T-helper 17 cell (primary cell): ENCODE data around the gene EDNRB. TPM values are rescaled to one million over a fixed set of nuclear protein-coding genes. Genes with fewer than 3 reads are reported as not detected.

Experiments
- ATAC-seq: fragments of 150-1000 bp; cut with Tn5 transposase; 2 replicates; pipeline ENCODE4 v1.10.0; 2021; ENCODE audit warnings: mild to moderate bottlenecking, moderate library complexity
- DNase-seq, 3 donors: peaks; one replicate each; pipeline versions ENCODE4 v3.0.0 to v3.0.0-alpha.2; 2020 to 2021
- H3K9me3 ChIP-seq: one replicate; pipeline ENCODE4 v1.7.0; 2013; ENCODE audit warnings: low read length, mild to moderate bottlenecking; ENCODE audit not compliant: control insufficient read depth, poor library complexity, severe bottlenecking
- H3K27ac Mint-ChIP-seq: one replicate; pipeline ENCODE4 v1.8.0; 2022; ENCODE audit warnings: mild to moderate bottlenecking, moderate library complexity, mixed read lengths
- H3K27me3 Mint-ChIP-seq: one replicate; pipeline ENCODE4 v1.8.0; 2022; ENCODE audit warnings: mixed read lengths
- H3K36me3 Mint-ChIP-seq: one replicate; pipeline ENCODE4 v1.8.0; 2022; ENCODE audit warnings: low read depth, mixed read lengths
- H3K4me1 Mint-ChIP-seq: one replicate; pipeline ENCODE4 v1.8.0; 2022; ENCODE audit warnings: mild to moderate bottlenecking, mixed read lengths
- H3K4me3 Mint-ChIP-seq: one replicate; pipeline ENCODE4 v1.8.0; 2022; ENCODE audit warnings: mild to moderate bottlenecking, moderate library complexity, mixed read lengths
- total RNA-seq, 4 donors: library from RNA in 2 of 4; stranded (reverse) in 2 of 4; gene quantifications; one replicate each; pipeline ENCODE4 v1.2.3 and lab custom pipeline; 2022 to 2026

Gene EDNRB
- total RNA-seq, 2 donors from 2014 or later, result not detected

DNA sequence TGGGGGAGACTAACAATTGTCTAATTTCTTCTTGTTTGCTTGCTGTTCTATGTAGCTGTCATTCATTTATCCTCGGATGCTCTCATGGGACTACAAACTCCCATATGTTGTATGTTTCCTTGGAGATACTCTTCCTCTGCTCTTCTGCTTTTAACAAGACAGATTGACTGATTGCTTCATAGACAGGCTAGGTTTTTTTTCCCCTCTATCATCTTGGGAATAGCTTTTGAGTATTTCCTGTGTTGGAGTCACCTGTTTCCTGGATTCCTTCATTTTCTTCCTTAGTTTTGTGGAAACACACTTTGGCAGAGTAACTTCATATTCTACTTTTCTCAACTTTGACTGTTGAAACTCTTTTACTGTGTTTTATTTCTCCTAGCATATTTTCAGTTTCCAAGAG, 27.6 kb downstream of the EDNRB start:
- DNase-seq, result no peak
- no peak overlapping the region for H3K27ac Mint-ChIP-seq

DNA sequence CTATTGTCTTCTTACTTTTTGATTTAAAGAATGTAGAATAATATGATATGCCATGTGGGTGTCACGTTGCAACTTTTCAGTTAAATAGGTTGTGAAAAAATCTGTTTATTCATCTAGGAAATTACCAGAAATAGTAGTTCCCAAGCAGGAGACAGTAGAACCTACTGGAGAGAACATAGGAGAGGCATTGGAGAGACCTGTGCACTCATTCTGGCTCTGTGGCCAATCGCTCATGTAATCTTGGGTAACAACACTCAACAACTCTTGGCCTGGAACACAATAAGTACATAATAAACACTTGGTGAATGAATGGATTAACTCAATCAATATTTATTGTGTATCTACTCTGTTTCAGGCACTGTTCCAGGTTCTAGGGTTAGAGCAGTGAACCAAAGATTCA, 35.3 kb downstream of the EDNRB start:
- H3K36me3 Mint-ChIP-seq, result peaks cover 2% of the 10 kb centered on the region
- DNase-seq, result no peak
- no peak for ATAC-seq
- no peak overlapping the region for H3K27ac Mint-ChIP-seq
- no peaks in the 10 kb centered on the region for H3K9me3 ChIP-seq
- H3K4me1 Mint-ChIP-seq, result no peaks in the 10 kb centered on the region
- H3K27me3 Mint-ChIP-seq, result peaks cover 15% of the 10 kb centered on the region
- no peak overlapping the region for H3K4me3 Mint-ChIP-seq

More for the DNA sequence above, 27.6 kb downstream of the EDNRB start:
- H3K27me3 Mint-ChIP-seq, result no peaks in the 10 kb centered on the region
- no peak for ATAC-seq
- H3K9me3 ChIP-seq, result no peaks in the 10 kb centered on the region
- H3K4me3 Mint-ChIP-seq, result no peak overlapping the region
- no peaks in the 10 kb centered on the region for H3K36me3 Mint-ChIP-seq
- no peaks in the 10 kb centered on the region for H3K4me1 Mint-ChIP-seq

DNA sequence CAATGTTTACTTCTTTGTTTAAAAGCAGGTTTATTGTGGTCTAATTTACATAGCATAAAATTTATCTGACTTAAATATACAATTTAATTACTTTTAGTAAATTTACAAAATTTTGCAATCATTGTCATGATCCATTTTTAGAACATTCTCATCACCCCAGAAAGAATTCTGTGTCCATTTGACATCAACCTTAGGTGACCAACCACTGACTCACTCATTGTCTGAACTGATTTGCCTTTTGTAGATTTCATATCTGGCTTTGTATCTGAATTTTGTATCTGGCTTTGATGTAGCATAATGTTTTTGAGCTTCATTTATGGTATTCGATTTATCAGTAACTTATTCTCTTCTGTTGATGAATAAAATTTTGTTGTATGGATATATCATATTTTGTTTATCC, 40.4 kb downstream of the EDNRB start:
- DNase-seq, result no peak
- Mint-ChIP-seq H3K4me1 (no peaks in the 10 kb centered on the region), H3K4me3 (no peak overlapping the region), H3K27me3 (peaks cover 5% of the 10 kb centered on the region), H3K36me3 (no peaks in the 10 kb centered on the region), H3K27ac (no peak overlapping the region)
- no peaks in the 10 kb centered on the region for H3K9me3 ChIP-seq
- ATAC-seq, result no peak

GRCh38 chr13:77876176-77876575, 42.5 kb downstream of the EDNRB start:
- H3K4me3 Mint-ChIP-seq, result no peak overlapping the region
- no peaks in the 10 kb centered on the region for H3K36me3 Mint-ChIP-seq
- DNase-seq (no peak), ATAC-seq (no peak)
- H3K27me3 Mint-ChIP-seq, result peaks cover 5% of the 10 kb centered on the region
- no peaks in the 10 kb centered on the region for H3K4me1 Mint-ChIP-seq
- H3K27ac Mint-ChIP-seq, result no peak overlapping the region
- no peaks in the 10 kb centered on the region for H3K9me3 ChIP-seq

DNA sequence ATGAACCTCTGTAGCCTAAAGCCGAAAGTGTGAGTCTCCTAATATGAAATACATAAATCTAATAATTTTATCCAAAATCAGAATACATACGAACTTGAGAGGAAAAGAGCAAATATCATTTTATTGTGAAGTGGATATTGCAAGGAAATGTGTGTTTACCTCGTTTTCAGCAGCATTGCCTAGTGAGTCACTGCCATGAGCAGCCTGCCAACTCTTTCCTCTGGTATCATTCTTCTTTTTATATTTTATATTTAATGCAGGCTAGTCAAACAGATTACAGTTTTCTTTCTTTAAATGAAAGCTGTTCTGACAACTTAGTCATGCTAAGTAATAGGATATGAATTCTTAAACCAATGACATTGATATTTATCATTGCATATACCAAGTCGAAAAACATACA, 44.2 kb downstream of the EDNRB start:
- no peaks in the 10 kb centered on the region for H3K9me3 ChIP-seq
- no peaks in the 10 kb centered on the region for H3K36me3 Mint-ChIP-seq
- ATAC-seq (no peak), DNase-seq (no peak)
- H3K27ac Mint-ChIP-seq, result no peak overlapping the region
- H3K4me3 Mint-ChIP-seq, result no peak overlapping the region
- peaks cover 5% of the 10 kb centered on the region for H3K27me3 Mint-ChIP-seq
- no peaks in the 10 kb centered on the region for H3K4me1 Mint-ChIP-seq

GRCh38 chr13:77872995-77873394, 45.6 kb downstream of the EDNRB start:
- no peaks in the 10 kb centered on the region for H3K4me1 Mint-ChIP-seq
- DNase-seq (no peak), ATAC-seq (no peak)
- H3K36me3 Mint-ChIP-seq, result no peaks in the 10 kb centered on the region
- no peak overlapping the region for H3K27ac Mint-ChIP-seq
- no peaks in the 10 kb centered on the region for H3K9me3 ChIP-seq
- peaks cover 5% of the 10 kb centered on the region for H3K27me3 Mint-ChIP-seq
- H3K4me3 Mint-ChIP-seq, result no peak overlapping the region

- no peak overlapping the region for H3K4me3 Mint-ChIP-seq
- DNase-seq (no peak), ATAC-seq (no peak)
- H3K4me1 Mint-ChIP-seq, result no peaks in the 10 kb centered on the region
- H3K9me3 ChIP-seq, result no peaks in the 10 kb centered on the region
- H3K36me3 Mint-ChIP-seq, result no peaks in the 10 kb centered on the region
- H3K27me3 Mint-ChIP-seq, result peaks cover 5% of the 10 kb centered on the region
- H3K27ac Mint-ChIP-seq, result no peak overlapping the region
Measured at GRCh38 chr13:77871596-77871995, 47.0 kb downstream of the EDNRB start.

DNA sequence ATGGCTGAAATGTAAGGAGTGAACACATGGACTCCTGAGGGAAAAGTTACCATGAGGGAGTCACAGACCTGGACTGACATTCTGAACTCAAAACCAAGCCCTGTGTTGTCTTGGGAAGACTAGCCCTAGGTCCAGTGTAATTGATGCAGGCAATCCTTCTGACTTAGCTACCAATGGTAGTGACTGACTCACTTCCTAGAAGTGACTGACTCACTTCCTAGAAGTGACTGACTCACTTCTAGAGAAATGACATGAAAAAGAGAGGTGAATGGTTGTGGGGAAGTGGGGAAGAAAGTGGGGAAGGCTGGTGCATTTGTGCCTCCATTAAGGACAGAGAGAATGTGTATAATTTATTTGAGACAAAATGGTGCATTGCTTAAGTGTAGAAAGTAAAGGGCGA, 49.9 kb downstream of the EDNRB start:
- Mint-ChIP-seq H3K4me3 (no peak overlapping the region), H3K27ac (no peak overlapping the region), H3K27me3 (peaks cover 7% of the 10 kb centered on the region), H3K36me3 (no peaks in the 10 kb centered on the region), H3K4me1 (no peaks in the 10 kb centered on the region)
- H3K9me3 ChIP-seq, result no peaks in the 10 kb centered on the region
- DNase-seq (no peak), ATAC-seq (no peak)

GRCh38 chr13:77866971-77867370, 51.7 kb downstream of the EDNRB start:
- no peaks in the 10 kb centered on the region for H3K9me3 ChIP-seq
- no peak overlapping the region for H3K27ac Mint-ChIP-seq
- no peak for DNase-seq
- ATAC-seq, result no peak
- H3K4me1 Mint-ChIP-seq, result no peaks in the 10 kb centered on the region
- H3K4me3 Mint-ChIP-seq, result no peak overlapping the region
- no peaks in the 10 kb centered on the region for H3K36me3 Mint-ChIP-seq
- H3K27me3 Mint-ChIP-seq, result peaks cover 12% of the 10 kb centered on the region

GRCh38 chr13:77865622-77866021, 53.0 kb downstream of the EDNRB start:
- Mint-ChIP-seq H3K4me1 (no peaks in the 10 kb centered on the region), H3K27me3 (peaks cover 17% of the 10 kb centered on the region), H3K36me3 (no peaks in the 10 kb centered on the region)

DNA sequence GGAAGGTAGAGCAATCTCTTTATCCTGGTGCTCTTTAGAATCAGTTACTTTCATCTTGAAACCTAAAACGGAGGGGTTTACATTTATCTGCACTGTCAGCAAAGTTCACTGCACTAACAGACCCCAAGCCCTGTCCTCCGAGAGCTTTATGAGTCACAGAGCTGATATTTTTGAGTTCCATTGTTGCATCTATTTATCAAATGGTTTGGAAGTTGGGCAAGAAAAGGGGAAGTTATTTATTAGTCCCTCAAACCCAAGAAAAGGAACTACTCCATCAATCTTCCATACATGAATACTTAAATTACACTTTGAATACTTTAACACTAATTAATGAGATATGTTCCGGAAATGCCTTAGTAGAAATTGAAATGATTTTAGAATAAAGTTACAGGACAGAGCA, 55.5 kb downstream of the EDNRB start:
- DNase-seq (no peak), ATAC-seq (no peak)
- H3K9me3 ChIP-seq, result no peaks in the 10 kb centered on the region
- Mint-ChIP-seq H3K27ac (no peak overlapping the region), H3K4me1 (no peaks in the 10 kb centered on the region), H3K36me3 (no peaks in the 10 kb centered on the region), H3K27me3 (peaks cover 23% of the 10 kb centered on the region), H3K4me3 (no peak overlapping the region)

More at GRCh38 chr13:77865622-77866021, 53.0 kb downstream of the EDNRB start:
- DNase-seq (no peak), ATAC-seq (no peak)
- Mint-ChIP-seq H3K4me3 (no peak overlapping the region), H3K27ac (no peak overlapping the region)
- H3K9me3 ChIP-seq, result no peaks in the 10 kb centered on the region

GRCh38 chr13:77861741-77862140, 56.9 kb downstream of the EDNRB start:
- no peak overlapping the region for H3K4me3 Mint-ChIP-seq
- H3K36me3 Mint-ChIP-seq, result no peaks in the 10 kb centered on the region
- H3K27me3 Mint-ChIP-seq, result peaks cover 23% of the 10 kb centered on the region
- H3K9me3 ChIP-seq, result no peaks in the 10 kb centered on the region
- H3K4me1 Mint-ChIP-seq, result no peaks in the 10 kb centered on the region
- ATAC-seq, result no peak
- H3K27ac Mint-ChIP-seq, result no peak overlapping the region
- no peak for DNase-seq

- DNase-seq (no peak), ATAC-seq (no peak)
- H3K36me3 Mint-ChIP-seq, result no peaks in the 10 kb centered on the region
- no peak overlapping the region for H3K27ac Mint-ChIP-seq
- H3K27me3 Mint-ChIP-seq, result peaks cover 17% of the 10 kb centered on the region
- no peak overlapping the region for H3K4me3 Mint-ChIP-seq
- no peaks in the 10 kb centered on the region for H3K4me1 Mint-ChIP-seq
- H3K9me3 ChIP-seq, result no peaks in the 10 kb centered on the region
Measured at GRCh38 chr13:77860507-77860981, 58.1 kb downstream of the EDNRB start.

GRCh38 chr13:77859450-77859849, 59.2 kb downstream of the EDNRB start:
- H3K27me3 Mint-ChIP-seq, result peaks cover 17% of the 10 kb centered on the region
- ATAC-seq (no peak), DNase-seq (no peak)
- H3K4me3 Mint-ChIP-seq, result no peak overlapping the region
- no peaks in the 10 kb centered on the region for H3K4me1 Mint-ChIP-seq
- H3K36me3 Mint-ChIP-seq, result no peaks in the 10 kb centered on the region
- H3K27ac Mint-ChIP-seq, result no peak overlapping the region
- H3K9me3 ChIP-seq, result no peaks in the 10 kb centered on the region
